Measurements from ENCODE around the gene PDPR.
A peak's percentile ranks its signal among the peaks of the same experiment; 100 is the strongest.
"Not testable (repeated sequence)": the region's sequence is repeated elsewhere in the genome, so short reads cannot be mapped to it uniquely, and the experiment has no call there.

PDPR gene

DNA sequence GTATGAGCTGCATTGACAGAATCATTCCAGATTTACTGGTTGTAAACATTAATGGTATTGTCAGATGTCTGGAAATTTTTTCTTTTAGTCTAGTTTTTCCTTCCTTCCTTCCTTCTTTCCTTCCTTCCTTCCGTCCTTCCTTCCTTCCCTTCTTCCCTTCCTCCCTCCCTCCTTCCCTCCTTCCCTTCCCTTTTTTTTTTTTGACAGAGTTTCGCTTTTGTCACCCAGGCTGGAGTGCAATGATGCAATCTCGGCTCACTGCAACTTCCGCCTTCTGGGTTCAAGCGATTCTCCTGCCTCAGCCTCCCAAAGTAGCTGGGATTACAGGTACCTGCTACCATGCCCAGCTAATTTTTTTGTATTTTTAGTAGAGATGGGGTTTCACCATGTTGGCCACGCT is 24.8 kb upstream of the PDPR start:
- H3K27ac ChIP-seq; H3K4me1 ChIP-seq; H3K9ac ChIP-seq; H3K4me2 ChIP-seq (ENCODE audit: low read length); H3K4me3 ChIP-seq (ENCODE audit: low read depth, low read length); H3K9me3 ChIP-seq (ENCODE audit: control insufficient read depth, low read length); H3K27me3 ChIP-seq (ENCODE audit: control insufficient read depth, insufficient read depth, low read length); H3K79me2 ChIP-seq; H3K36me3 ChIP-seq (ENCODE audit: control insufficient read depth, insufficient read depth, low read length); H2AFZ ChIP-seq: not testable (repeated sequence)

DNA sequence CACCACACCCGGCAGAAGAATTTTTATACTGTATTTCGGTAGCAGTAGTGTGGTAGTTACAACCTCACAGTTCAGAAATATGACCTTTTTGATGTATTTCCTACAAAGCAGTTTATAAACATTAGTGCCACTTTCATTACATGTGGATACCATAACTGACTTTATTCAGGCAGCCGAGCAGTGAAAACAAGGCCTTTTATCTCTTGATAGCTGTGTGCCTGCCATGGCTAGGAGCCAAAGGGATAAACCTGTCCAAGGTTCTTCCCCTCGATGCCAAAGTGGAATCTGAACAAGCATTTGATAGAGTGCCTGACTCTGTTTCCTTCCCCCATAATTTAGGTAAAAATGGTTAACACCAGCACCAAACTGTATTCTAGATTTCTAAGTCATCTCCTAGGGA is 23.0 kb upstream of the PDPR start:
- not testable (repeated sequence) for H3K79me2 ChIP-seq; H3K4me2 ChIP-seq (ENCODE audit: low read length); H2AFZ ChIP-seq; H3K36me3 ChIP-seq (ENCODE audit: control insufficient read depth, insufficient read depth, low read length); H3K27me3 ChIP-seq (ENCODE audit: control insufficient read depth, insufficient read depth, low read length); H3K4me1 ChIP-seq; H3K27ac ChIP-seq; H3K9me3 ChIP-seq (ENCODE audit: control insufficient read depth, low read length); H3K4me3 ChIP-seq (ENCODE audit: low read depth, low read length); H3K9ac ChIP-seq

DNA sequence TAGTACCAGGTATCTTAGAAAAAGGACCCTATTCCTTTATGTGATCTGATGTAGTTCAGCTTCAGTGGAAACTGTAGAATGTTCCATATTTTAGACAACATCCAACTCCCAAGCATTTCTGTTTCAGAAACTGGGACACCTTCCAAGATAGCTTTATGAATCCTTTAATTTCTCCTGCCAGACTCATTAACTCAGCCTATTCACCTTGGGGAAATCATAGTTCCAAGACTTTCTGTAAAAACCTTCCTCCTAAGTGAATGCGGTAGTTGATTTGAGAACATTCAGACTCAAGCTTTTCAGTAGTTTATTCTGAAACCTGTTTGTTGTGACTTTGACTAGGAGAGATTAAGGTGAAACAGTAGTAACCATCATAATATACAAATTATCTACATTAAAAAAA is 20.0 kb upstream of the PDPR start:
- H3K79me2 ChIP-seq; H3K36me3 ChIP-seq (ENCODE audit: control insufficient read depth, insufficient read depth, low read length); H3K4me3 ChIP-seq (ENCODE audit: low read depth, low read length); H3K4me2 ChIP-seq (ENCODE audit: low read length); H3K9ac ChIP-seq; H3K4me1 ChIP-seq; H3K27ac ChIP-seq; H2AFZ ChIP-seq; H3K9me3 ChIP-seq (ENCODE audit: control insufficient read depth, low read length); H3K27me3 ChIP-seq (ENCODE audit: control insufficient read depth, insufficient read depth, low read length): not testable (repeated sequence)

DNA sequence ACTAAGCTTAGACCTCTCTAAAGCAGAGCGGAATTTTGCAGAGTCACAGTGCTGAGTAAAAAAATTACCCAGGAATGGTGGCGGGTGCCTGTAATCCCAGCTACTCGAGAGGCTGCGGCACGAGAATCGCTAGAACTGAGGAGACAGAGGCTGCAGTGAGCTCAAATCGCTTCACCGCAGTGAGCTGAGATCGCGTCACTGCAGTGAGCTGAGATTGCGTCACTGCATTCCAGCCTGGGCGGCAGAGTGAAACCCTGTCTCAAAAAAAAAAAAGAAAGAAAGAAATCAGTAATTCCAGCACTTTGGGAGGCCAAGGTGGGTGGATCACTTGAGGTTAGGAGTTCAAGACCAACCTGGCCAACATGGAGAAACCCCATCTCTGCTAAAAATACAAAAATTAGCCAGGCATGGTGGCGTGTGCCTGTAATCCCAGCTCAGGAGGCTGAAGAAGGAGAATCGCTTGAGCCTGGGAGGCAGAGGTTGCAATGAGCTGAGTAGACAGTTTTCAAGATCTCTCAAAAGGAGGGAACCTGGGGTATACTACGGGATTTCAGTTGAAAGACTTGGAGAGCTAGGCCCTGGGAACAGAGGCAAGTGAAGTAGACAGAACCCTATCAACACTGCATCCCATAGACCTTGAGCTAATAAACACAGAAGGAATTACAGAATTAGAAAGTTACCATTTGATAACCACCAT is 4.4 kb upstream of the PDPR start:
- not testable (repeated sequence) for H3K4me1 ChIP-seq; H3K9ac ChIP-seq; H3K9me3 ChIP-seq (ENCODE audit: control insufficient read depth, low read length); H2AFZ ChIP-seq; H3K27me3 ChIP-seq (ENCODE audit: control insufficient read depth, insufficient read depth, low read length); H3K4me2 ChIP-seq (ENCODE audit: low read length); H3K4me3 ChIP-seq (ENCODE audit: low read depth, low read length); H3K27ac ChIP-seq; H3K36me3 ChIP-seq (ENCODE audit: control insufficient read depth, insufficient read depth, low read length); H3K79me2 ChIP-seq

DNA sequence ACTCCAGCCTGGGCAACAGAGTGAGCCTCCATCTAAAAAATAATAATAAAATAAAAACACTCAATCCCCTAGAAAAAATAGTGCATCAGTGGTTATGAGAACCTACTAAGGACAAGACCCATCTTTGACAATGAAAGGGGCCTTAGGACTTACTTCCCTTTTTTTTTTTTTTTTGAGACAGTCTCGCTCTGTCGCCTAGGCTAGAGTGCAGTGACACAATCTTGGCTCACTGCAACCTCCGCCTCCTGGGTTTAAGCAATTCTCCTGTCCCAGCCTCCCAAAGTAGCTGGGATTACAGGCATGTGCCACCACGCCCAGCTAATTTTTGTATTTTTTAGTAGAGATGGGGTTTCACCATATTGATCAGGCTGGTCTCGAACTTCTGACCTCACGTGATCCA is 2.0 kb upstream of the PDPR start:
- not testable (repeated sequence) for H2AFZ ChIP-seq; H3K9ac ChIP-seq; H3K36me3 ChIP-seq (ENCODE audit: control insufficient read depth, insufficient read depth, low read length); H3K4me1 ChIP-seq; H3K9me3 ChIP-seq (ENCODE audit: control insufficient read depth, low read length); H3K79me2 ChIP-seq; H3K4me3 ChIP-seq (ENCODE audit: low read depth, low read length); H3K27ac ChIP-seq; H3K27me3 ChIP-seq (ENCODE audit: control insufficient read depth, insufficient read depth, low read length); H3K4me2 ChIP-seq (ENCODE audit: low read length)

DNA sequence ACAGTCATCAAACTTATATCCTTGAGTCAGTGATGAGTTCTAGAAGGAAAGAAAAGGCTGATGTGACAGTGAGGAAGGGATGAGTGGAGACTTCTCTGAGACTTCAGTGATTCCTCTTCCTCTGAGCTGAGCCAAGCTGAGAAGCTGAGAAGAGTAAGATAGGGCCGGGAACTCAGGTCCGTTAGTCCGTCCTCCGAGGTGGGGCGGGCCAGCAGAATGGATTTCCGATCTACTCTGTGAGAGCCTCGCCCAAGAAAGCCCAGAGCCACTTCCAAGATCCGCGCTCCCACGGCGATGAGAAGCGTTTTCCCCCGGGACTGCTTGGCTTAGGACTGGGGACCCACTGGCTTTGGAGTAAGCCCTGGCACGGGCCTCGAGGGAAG is 542 bp upstream of the PDPR start:
- Histone ChIP-seq H3K4me2 (ENCODE audit: low read length) (peak overlapping the region; percentile 38), H2AFZ (peak overlapping the region; percentile 94), H3K4me3 (ENCODE audit: low read depth, low read length) (peak overlapping the region; percentile 70)
- H3K4me1 ChIP-seq; H3K27me3 ChIP-seq (ENCODE audit: control insufficient read depth, insufficient read depth, low read length); H3K79me2 ChIP-seq; H3K9ac ChIP-seq; H3K27ac ChIP-seq; H3K36me3 ChIP-seq (ENCODE audit: control insufficient read depth, insufficient read depth, low read length); H3K9me3 ChIP-seq (ENCODE audit: control insufficient read depth, low read length): not testable (repeated sequence)

DNA sequence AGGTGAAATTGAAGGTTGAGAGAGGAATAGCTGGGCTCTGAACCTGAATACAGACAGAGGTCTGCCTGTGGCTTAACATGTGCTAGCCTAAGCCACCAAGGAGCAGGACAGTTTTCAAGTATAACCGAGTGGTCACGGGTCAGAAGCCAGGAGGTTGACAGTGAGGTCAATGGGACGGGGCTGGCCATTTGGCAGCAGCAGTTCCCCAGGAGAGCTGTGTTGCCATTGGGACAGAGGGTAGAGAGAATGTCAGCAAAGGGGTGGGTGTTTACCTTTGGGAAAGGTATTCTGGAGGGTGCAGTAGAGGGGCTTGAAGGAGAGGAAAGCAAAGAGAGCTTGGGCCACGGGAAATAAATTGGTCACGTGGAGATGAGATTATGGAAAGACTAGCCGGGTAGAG is 4.2 kb downstream of the PDPR start:
- H3K4me1 ChIP-seq; H3K27ac ChIP-seq; H3K27me3 ChIP-seq (ENCODE audit: control insufficient read depth, insufficient read depth, low read length); H3K9ac ChIP-seq; H3K4me3 ChIP-seq (ENCODE audit: low read depth, low read length); H3K36me3 ChIP-seq (ENCODE audit: control insufficient read depth, insufficient read depth, low read length); H3K9me3 ChIP-seq (ENCODE audit: control insufficient read depth, low read length); H3K4me2 ChIP-seq (ENCODE audit: low read length); H3K79me2 ChIP-seq; H2AFZ ChIP-seq: not testable (repeated sequence)

DNA sequence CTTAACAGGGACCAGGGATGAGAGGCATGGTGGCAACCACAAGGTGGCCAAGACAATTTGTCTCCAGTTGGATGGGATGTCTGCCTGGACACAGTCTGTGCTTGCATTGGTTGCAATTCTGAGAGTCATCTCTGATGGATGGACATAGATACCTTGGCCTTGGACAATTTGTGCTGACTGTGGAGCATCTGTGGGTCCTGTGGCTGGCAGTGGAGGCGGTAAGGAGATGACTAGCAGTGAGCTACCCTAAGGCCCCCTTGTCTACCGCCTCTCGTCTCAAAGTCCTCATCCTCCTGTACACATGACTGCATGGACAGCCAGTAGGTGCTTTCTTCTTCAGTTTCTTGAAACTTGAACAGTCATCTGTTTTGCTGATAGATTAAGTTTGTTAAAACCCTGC is 4.6 kb downstream of the PDPR start:
- H3K27me3 ChIP-seq (ENCODE audit: control insufficient read depth, insufficient read depth, low read length); H3K27ac ChIP-seq; H3K9me3 ChIP-seq (ENCODE audit: control insufficient read depth, low read length); H3K9ac ChIP-seq; H3K4me3 ChIP-seq (ENCODE audit: low read depth, low read length); H3K36me3 ChIP-seq (ENCODE audit: control insufficient read depth, insufficient read depth, low read length); H3K4me2 ChIP-seq (ENCODE audit: low read length); H2AFZ ChIP-seq; H3K4me1 ChIP-seq; H3K79me2 ChIP-seq: not testable (repeated sequence)

DNA sequence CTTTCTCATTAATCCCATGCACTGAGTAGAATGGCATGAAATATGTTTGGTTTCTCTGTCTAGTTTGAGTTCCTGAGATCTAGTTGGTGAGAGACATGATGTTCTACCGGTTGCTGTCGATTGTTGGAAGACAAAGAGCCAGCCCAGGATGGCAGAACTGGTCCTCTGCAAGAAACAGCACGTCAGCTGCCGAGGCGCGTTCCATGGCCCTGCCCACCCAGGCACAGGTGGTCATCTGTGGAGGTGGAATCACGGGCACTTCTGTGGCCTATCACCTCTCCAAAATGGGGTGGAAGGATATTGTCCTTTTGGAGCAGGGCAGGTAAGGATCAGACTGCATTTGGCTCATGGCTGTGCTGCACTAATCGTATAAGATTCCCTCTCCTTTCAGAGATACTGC is 6.3 kb downstream of the PDPR start:
- H3K4me3 ChIP-seq (ENCODE audit: low read depth, low read length); H2AFZ ChIP-seq; H3K36me3 ChIP-seq (ENCODE audit: control insufficient read depth, insufficient read depth, low read length); H3K27me3 ChIP-seq (ENCODE audit: control insufficient read depth, insufficient read depth, low read length); H3K79me2 ChIP-seq; H3K4me1 ChIP-seq; H3K27ac ChIP-seq; H3K9me3 ChIP-seq (ENCODE audit: control insufficient read depth, low read length); H3K9ac ChIP-seq; H3K4me2 ChIP-seq (ENCODE audit: low read length): not testable (repeated sequence)

DNA sequence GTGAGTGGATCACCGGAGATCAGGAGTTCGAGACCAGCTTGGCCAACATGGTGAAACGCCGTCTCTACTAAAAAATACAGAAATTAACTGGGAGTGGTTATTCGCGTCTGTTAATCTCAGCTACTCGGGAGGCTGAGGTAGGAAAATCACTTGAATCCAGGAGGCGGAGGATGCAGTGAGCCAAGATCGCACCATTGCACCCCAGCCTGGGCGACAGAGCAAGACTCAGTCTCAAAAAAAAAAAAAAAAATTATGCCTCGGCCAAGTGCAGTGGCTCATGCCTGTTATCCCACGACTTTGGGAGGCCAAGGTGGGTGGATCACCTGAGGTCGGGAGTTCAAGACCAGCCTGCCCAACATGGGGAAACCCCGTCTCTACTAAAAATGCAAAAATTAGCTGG is 9.7 kb downstream of the PDPR start:
- not testable (repeated sequence) for H3K9me3 ChIP-seq (ENCODE audit: control insufficient read depth, low read length); H3K9ac ChIP-seq; H3K4me2 ChIP-seq (ENCODE audit: low read length); H3K27ac ChIP-seq; H3K36me3 ChIP-seq (ENCODE audit: control insufficient read depth, insufficient read depth, low read length); H2AFZ ChIP-seq; H3K27me3 ChIP-seq (ENCODE audit: control insufficient read depth, insufficient read depth, low read length); H3K4me1 ChIP-seq; H3K4me3 ChIP-seq (ENCODE audit: low read depth, low read length); H3K79me2 ChIP-seq

DNA sequence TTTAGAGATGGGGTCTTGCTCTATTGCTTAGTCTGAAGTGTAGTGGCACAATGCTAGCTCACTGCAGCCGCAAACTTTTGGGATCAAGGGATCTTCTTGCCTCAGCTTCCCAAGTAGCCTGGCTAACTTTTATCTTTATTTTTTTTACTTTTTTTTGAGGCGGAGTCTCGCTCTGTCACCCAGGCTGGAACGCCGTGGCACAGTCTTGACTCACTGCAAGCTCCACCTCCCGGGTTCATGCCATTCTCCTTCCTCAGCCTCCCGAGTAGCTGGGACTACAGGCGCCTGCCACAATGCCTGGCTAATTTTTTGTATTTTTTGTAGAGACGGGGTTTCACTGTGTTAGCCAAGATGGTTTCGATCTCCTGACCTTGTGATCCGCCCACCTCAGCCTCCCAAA is 12.1 kb downstream of the PDPR start:
- H3K36me3 ChIP-seq (ENCODE audit: control insufficient read depth, insufficient read depth, low read length); H3K4me3 ChIP-seq (ENCODE audit: low read depth, low read length); H3K9me3 ChIP-seq (ENCODE audit: control insufficient read depth, low read length); H3K27me3 ChIP-seq (ENCODE audit: control insufficient read depth, insufficient read depth, low read length); H3K27ac ChIP-seq; H3K4me2 ChIP-seq (ENCODE audit: low read length); H3K79me2 ChIP-seq; H2AFZ ChIP-seq; H3K9ac ChIP-seq; H3K4me1 ChIP-seq: not testable (repeated sequence)

DNA sequence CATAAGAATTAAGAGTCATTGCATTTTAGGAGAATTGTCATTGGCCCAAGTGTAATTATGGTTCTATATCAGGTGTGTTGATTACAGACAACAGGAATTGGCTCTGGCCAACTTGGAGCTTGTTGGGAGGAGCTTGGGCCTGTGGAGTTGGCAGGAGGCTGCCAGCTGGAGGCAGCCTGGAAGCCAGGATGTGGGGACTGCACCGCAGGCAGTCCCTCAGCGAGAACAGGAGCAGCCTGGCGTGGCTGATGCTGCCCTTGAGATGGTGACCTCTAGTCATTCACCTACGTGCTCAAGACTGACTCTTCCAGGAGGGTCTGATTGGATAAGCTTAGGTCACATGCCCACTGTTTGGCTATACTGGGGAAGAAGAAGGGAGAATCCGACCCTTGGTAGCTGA is 13.6 kb downstream of the PDPR start:
- not testable (repeated sequence) for H3K9ac ChIP-seq; H3K27ac ChIP-seq; H3K36me3 ChIP-seq (ENCODE audit: control insufficient read depth, insufficient read depth, low read length); H3K4me3 ChIP-seq (ENCODE audit: low read depth, low read length); H3K4me2 ChIP-seq (ENCODE audit: low read length); H3K27me3 ChIP-seq (ENCODE audit: control insufficient read depth, insufficient read depth, low read length); H3K4me1 ChIP-seq; H2AFZ ChIP-seq; H3K79me2 ChIP-seq; H3K9me3 ChIP-seq (ENCODE audit: control insufficient read depth, low read length)
